ENCODE results near the gene SMG7. TPM values are rescaled to one million over a fixed set of nuclear protein-coding genes. Genes with fewer than 3 reads are reported as not detected.

The SMG7 gene
- total RNA-seq, 1 experiment from 2014 or later = 54.1 TPM

- intact Hi-C loops (cut with micrococcal nuclease) = no loop called here
- DNase-seq (ENCODE audit: low read depth, low spot score) (no peak), ATAC-seq (no peak)
- no peak for TF ChIP-seq TCF7L2 (IDR thresholded peaks at IDR 0.05; ENCODE audit: borderline replicate concordance, extremely low read depth, insufficient read depth, insufficient read length)
- no peak for TF ChIP-seq POLR2AphosphoS5 (IDR thresholded peaks at IDR 0.05; ENCODE audit: low read depth, low read length)
- TF ChIP-seq SIN3A (IDR thresholded peaks at IDR 0.05; ENCODE audit: low read depth) = no peak
- no peak for TF ChIP-seq SP1 (IDR thresholded peaks at IDR 0.05; ENCODE audit: low read depth)
- TF ChIP-seq ATF3 (IDR thresholded peaks at IDR 0.05) = no peak
- no peak for TF ChIP-seq ZNF274 (IDR thresholded peaks at IDR 0.05; ENCODE audit: low read depth, low read length)
- TF ChIP-seq ELF1 (IDR thresholded peaks at IDR 0.05; ENCODE audit: borderline replicate concordance, low read depth) = no peak
- TF ChIP-seq ZFX (IDR thresholded peaks at IDR 0.05) = no peak
- no peak for TF ChIP-seq EZH2 (IDR thresholded peaks at IDR 0.05)
- TF ChIP-seq YY1 (IDR thresholded peaks at IDR 0.05; ENCODE audit: extremely low read depth, insufficient replicate concordance, low read depth, low read length) = no peak
- no peak for TF ChIP-seq FOSL1 (IDR thresholded peaks at IDR 0.05; ENCODE audit: low read depth)
- TF ChIP-seq RAD21 (IDR thresholded peaks at IDR 0.05; ENCODE audit: low read depth) = no peak
- TF ChIP-seq EGR1 (IDR thresholded peaks at IDR 0.05; ENCODE audit: low read depth) = no peak
- no peak for TF ChIP-seq CBX3 (IDR thresholded peaks at IDR 0.05; ENCODE audit: low read depth)
- TF ChIP-seq, protein P1, sequence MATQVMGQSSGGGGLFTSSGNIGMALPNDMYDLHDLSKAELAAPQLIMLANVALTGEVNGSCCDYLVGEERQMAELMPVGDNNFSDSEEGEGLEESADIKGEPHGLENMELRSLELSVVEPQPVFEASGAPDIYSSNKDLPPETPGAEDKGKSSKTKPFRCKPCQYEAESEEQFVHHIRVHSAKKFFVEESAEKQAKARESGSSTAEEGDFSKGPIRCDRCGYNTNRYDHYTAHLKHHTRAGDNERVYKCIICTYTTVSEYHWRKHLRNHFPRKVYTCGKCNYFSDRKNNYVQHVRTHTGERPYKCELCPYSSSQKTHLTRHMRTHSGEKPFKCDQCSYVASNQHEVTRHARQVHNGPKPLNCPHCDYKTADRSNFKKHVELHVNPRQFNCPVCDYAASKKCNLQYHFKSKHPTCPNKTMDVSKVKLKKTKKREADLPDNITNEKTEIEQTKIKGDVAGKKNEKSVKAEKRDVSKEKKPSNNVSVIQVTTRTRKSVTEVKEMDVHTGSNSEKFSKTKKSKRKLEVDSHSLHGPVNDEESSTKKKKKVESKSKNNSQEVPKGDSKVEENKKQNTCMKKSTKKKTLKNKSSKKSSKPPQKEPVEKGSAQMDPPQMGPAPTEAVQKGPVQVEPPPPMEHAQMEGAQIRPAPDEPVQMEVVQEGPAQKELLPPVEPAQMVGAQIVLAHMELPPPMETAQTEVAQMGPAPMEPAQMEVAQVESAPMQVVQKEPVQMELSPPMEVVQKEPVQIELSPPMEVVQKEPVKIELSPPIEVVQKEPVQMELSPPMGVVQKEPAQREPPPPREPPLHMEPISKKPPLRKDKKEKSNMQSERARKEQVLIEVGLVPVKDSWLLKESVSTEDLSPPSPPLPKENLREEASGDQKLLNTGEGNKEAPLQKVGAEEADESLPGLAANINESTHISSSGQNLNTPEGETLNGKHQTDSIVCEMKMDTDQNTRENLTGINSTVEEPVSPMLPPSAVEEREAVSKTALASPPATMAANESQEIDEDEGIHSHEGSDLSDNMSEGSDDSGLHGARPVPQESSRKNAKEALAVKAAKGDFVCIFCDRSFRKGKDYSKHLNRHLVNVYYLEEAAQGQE (IDR thresholded peaks at IDR 0.05; ENCODE audit: low read depth) = no peak
- TF ChIP-seq, protein P2, sequence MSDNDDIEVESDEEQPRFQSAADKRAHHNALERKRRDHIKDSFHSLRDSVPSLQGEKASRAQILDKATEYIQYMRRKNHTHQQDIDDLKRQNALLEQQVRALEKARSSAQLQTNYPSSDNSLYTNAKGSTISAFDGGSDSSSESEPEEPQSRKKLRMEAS (IDR thresholded peaks at IDR 0.05) = no peak
- TF ChIP-seq, protein P3, sequence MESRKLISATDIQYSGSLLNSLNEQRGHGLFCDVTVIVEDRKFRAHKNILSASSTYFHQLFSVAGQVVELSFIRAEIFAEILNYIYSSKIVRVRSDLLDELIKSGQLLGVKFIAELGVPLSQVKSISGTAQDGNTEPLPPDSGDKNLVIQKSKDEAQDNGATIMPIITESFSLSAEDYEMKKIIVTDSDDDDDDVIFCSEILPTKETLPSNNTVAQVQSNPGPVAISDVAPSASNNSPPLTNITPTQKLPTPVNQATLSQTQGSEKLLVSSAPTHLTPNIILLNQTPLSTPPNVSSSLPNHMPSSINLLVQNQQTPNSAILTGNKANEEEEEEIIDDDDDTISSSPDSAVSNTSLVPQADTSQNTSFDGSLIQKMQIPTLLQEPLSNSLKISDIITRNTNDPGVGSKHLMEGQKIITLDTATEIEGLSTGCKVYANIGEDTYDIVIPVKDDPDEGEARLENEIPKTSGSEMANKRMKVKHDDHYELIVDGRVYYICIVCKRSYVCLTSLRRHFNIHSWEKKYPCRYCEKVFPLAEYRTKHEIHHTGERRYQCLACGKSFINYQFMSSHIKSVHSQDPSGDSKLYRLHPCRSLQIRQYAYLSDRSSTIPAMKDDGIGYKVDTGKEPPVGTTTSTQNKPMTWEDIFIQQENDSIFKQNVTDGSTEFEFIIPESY (IDR thresholded peaks at IDR 0.05; ENCODE audit: extremely low read depth, insufficient replicate concordance, low read length) = no peak
- no peak for TF ChIP-seq JUND (IDR thresholded peaks at IDR 0.05)
- no peaks in the 10 kb centered on the region for H3K4me1 ChIP-seq (ENCODE audit: control insufficient read depth in 1 of 2, insufficient read depth in 2 of 2, low read length in 2 of 2)
- ChIA-PET CTCF (interaction anchor here (0.7 to 1.4 kb wide), 2 partner anchors 9 to 20 kb away, joined by 3 to 4 read pairs; no protein-coding TSS in a partner anchor), RAD21 (ENCODE audit: low non-redundant PET in 1 of 2, low total read pairs in 2 of 2, uncharacterized antibody in 2 of 2, unreplicated experiment in 2 of 2) (no interaction called here), POLR2A (no interaction called here)
- H3K79me2 ChIP-seq (ENCODE audit: insufficient read depth, low read length) = no peaks in the 10 kb centered on the region
- H3K27ac ChIP-seq (ENCODE audit: low read depth, low read length) = no peak overlapping the region
- no peak overlapping the region for H3K9ac ChIP-seq (ENCODE audit: low read length)
- H2AFZ ChIP-seq (ENCODE audit: low read depth, low read length, poor library complexity, severe bottlenecking) = no peak overlapping the region
- no TSS peak for BruUV-seq (replicated peaks)
- no peaks in the 10 kb centered on the region for H4K20me1 ChIP-seq (ENCODE audit: insufficient read depth)
- H3K9me2 ChIP-seq (ENCODE audit: insufficient read depth) = no peaks in the 10 kb centered on the region
- H3K36me3 ChIP-seq (ENCODE audit: control insufficient read depth in 1 of 2, insufficient read depth in 2 of 2, low read length in 2 of 2) = no peaks in the 10 kb centered on the region
- no peak overlapping the region for H3K4me3 ChIP-seq (replicated peaks in 1 of 2; ENCODE audit: low read depth in 1 of 2, low read length in 2 of 2)
- H3K4me2 ChIP-seq (ENCODE audit: low read length) = no peak overlapping the region
- no peaks in the 10 kb centered on the region for H3K9me3 ChIP-seq (ENCODE audit: control insufficient read depth in 1 of 2, insufficient read depth in 1 of 2, low read depth in 1 of 2, low read length in 2 of 2)
- H3K27me3 ChIP-seq (ENCODE audit: insufficient read depth, low read length) = no peaks in the 10 kb centered on the region
These were observed 127.8 kb downstream of the SMG7 start for GRCh38 chr1:183600136-183600535.
